Lung (tissue), 12 donors: ENCODE results near the gene DAO. TPM values are rescaled to one million over a fixed set of nuclear protein-coding genes. Genes with fewer than 3 reads are reported as not detected.

ENCODE experiments used
- ATAC-seq: fragments of 200-7000 bp; cut with Tn5 transposase; one replicate; pipeline ENCODE4 v1.9.1; 2020; ENCODE audit warnings: moderate number of reproducible peaks; ENCODE audit not compliant: insufficient read depth, low FRiP score
- DNase-seq, 3 donors: peaks; one replicate each; pipeline ENCODE4 v3.0.0-alpha.2; 2013 to 2017
- H3K27ac ChIP-seq, 2 donors: one replicate each; pipeline ENCODE4 v1.5.1; 2013; ENCODE audit warnings: mild to moderate bottlenecking in 2 of 2, moderate library complexity in 2 of 2, control low read depth in 1 of 2, inconsistent platforms in 1 of 2, low read depth in 1 of 2, low read length in 1 of 2
- H3K27me3 ChIP-seq, 3 donors: one replicate each; pipeline ENCODE4 v1.5.1; 2013; ENCODE audit warnings: low read length in 2 of 3; ENCODE audit not compliant: control insufficient read depth in 3 of 3, insufficient read depth in 3 of 3
- H3K36me3 ChIP-seq, 4 donors: one replicate each; pipeline ENCODE4 v1.5.1; 2013; ENCODE audit warnings: low read length in 4 of 4, mild to moderate bottlenecking in 1 of 4, moderate library complexity in 1 of 4; ENCODE audit not compliant: control insufficient read depth in 4 of 4, insufficient read depth in 4 of 4
- H3K4me1 ChIP-seq, 5 donors: one replicate each; pipeline ENCODE4 v1.5.1; 2013; ENCODE audit warnings: low read length in 5 of 5, mild to moderate bottlenecking in 2 of 5, moderate library complexity in 1 of 5; ENCODE audit not compliant: control insufficient read depth in 5 of 5, insufficient read depth in 5 of 5
- H3K4me3 ChIP-seq: one replicate; pipeline ENCODE4 v1.5.1; 2013; ENCODE audit warnings: mild to moderate bottlenecking, control low read depth, moderate library complexity
- H3K9ac ChIP-seq, 2 donors: one replicate each; pipeline ENCODE4 v1.5.1; 2013; ENCODE audit warnings: low read length in 2 of 2, control low read depth in 1 of 2; ENCODE audit not compliant: insufficient read depth in 1 of 2
- H3K9me3 ChIP-seq, 4 donors: one replicate each; pipeline ENCODE4 v1.5.1; 2013; ENCODE audit warnings: low read length in 3 of 4, mild to moderate bottlenecking in 1 of 4, moderate library complexity in 1 of 4; ENCODE audit not compliant: control insufficient read depth in 4 of 4, insufficient read depth in 3 of 4
- CTCF ChIP-seq: IDR thresholded peaks from 2 replicates; pipeline ENCODE4 v1.5.1; 2012; ENCODE audit warnings: mild to moderate bottlenecking; ENCODE audit errors: control extremely low read depth, extremely low read depth
- WGBS, 2 donors: extraction: QIAGEN DNeasy Blood & Tissue Kit; methylation state at CpG; one replicate each; pipeline ENCODE4 v1.1.7; 2013; 5-methylcytosine and 5-hydroxymethylcytosine counted together
- polyA plus RNA-seq, 2 donors: library from polyadenylated mRNA; stranded (reverse); fragments of 200-250 nt; gene quantifications; one replicate each; pipeline ENCODE4 v1.2.1, GENCODE V29; 2013
- total RNA-seq, 2 donors: library from RNA; depleted of rRNA in 1 of 2; stranded (reverse); fragments of >200 nt in 1 of 2; gene quantifications; one replicate each; pipeline ENCODE4 v1.2.1, GENCODE V29; 2014 to 2021
- donor health status: control.
- donor health status: control.
- donor health status: Bipolar disorder and iron deficiency.
- donor health status: healthy.
- donor health status: DM: yes; HTN: yes; CAD: no.

DAO gene
- total and polyA plus RNA-seq, 4 donors, result 0.08 TPM; not detected in 3

GRCh38 chr12:108853426-108853825 is 26.5 kb upstream of the DAO start:
- TF ChIP-seq CTCF, result no peak
- H3K36me3 ChIP-seq, result peaks cover 0 to 6% (median 5%) of the 10 kb centered on the region in 4 donors
- ATAC-seq (no peak), DNase-seq (no peak)
- WGBS, 2 donors, result 82 to 93% methylated on average over 10 of the region's 10 CpGs
- H3K27me3 ChIP-seq, result no peaks in the 10 kb centered on the region
- H3K4me3 ChIP-seq, result no peak overlapping the region
- no peak overlapping the region for H3K9ac ChIP-seq
- H3K9me3 ChIP-seq, result peaks cover 0 to 3% (median 0%) of the 10 kb centered on the region in 4 donors
- peaks cover 4 to 51% (median 20%) of the 10 kb centered on the region in 5 donors for H3K4me1 ChIP-seq
- H3K27ac ChIP-seq, result peak overlapping the region; percentile 84 to 96

GRCh38 chr12:108853981-108854446 is 25.9 kb upstream of the DAO start:
- no peak overlapping the region for H3K9ac ChIP-seq
- H3K36me3 ChIP-seq, result peaks cover 0 to 4% (median 1%) of the 10 kb centered on the region in 4 donors
- H3K27me3 ChIP-seq, result peaks cover 0 to 3% (median 0%) of the 10 kb centered on the region in 3 donors
- 46 to 48% methylated on average over 1 of the region's 1 CpG for WGBS, 2 donors
- peak; percentile 18 to 70 (median 54) for DNase-seq
- no peak overlapping the region for H3K4me3 ChIP-seq
- peaks cover 4 to 54% (median 17%) of the 10 kb centered on the region in 5 donors for H3K4me1 ChIP-seq
- H3K9me3 ChIP-seq, result peaks cover 0 to 3% (median 0%) of the 10 kb centered on the region in 4 donors
- H3K27ac ChIP-seq, result peak overlapping the region; percentile 84 to 96
- TF ChIP-seq CTCF, result peak; percentile 19
- ATAC-seq, result no peak

DNA sequence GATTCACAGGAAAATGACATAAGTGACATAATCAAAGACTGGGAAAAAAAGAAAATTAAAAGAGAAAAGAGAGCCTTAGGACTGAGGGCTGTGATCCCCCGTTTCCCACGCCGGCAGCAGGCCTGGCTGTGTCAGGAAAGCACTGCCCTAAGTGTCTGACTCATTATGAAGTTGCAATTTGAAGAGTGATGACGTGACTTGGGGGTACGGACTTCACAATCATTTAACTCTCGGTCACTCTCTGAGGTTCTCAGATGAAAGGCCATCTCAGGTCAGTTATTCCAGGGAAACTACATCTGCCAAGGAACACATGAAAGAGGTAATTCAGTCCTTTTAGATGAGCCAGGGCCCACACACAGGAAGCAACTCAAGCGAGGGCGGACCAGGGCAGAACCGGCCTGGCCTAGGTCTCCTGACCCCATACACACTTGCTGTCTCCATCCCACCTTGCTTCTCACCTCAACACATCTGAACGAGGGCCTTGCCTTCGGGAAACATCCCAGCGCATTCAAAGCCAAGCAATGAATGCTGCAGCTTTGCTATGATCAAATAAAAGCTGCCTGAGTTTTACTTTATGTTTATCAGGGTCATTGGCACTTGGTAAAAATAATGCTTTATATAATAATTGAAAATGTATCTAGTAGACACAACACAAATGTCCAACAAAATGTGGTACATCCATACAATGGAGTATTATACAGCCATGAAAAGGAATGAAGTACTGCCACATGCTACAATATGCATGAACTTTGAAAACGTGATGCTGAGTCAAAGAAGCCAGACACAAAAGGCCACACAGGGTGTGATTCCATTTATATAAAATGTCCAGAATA is 25.2 kb upstream of the DAO start:
- Histone ChIP-seq H3K27ac (peak overlapping the region; percentile 84 to 96), H3K9me3 (peaks cover 0 to 3% (median 0%) of the 10 kb centered on the region in 4 donors), H3K4me3 (no peak overlapping the region), H3K36me3 (peaks cover 0 to 4% (median 1%) of the 10 kb centered on the region in 4 donors), H3K9ac (no peak overlapping the region), H3K4me1 (peaks cover 4 to 54% (median 15%) of the 10 kb centered on the region in 5 donors), H3K27me3 (peaks cover 0 to 5% (median 0%) of the 10 kb centered on the region in 3 donors)
- ATAC-seq (peak; percentile 24), DNase-seq (peak in 1 of 3 donors; percentile 32)
- TF ChIP-seq CTCF, result no peak
- WGBS, 2 donors, result 42 to 69% methylated on average over 13 of the region's 13 CpGs
